HepG2 (cell line): Measurements from ENCODE around the gene HSD17B2. TPM values are rescaled to one million over a fixed set of nuclear protein-coding genes. Genes with fewer than 3 reads are reported as not detected.

Experiments
- ARID3A ChIP-seq: IDR thresholded peaks from 2 replicates; pipeline ENCODE4 v1.6.1; 2012; ENCODE audit warnings: low read depth, low read length, improper control_type of control experiment
- CAMTA2 ChIP-seq: sonication (generic); formaldehyde crosslinking; IDR thresholded peaks from 2 replicates; pipeline ENCODE4 v1.4.0; 2020; ENCODE audit warnings: mild to moderate bottlenecking, missing genetic modification reagents, borderline replicate concordance
- CREM ChIP-seq, 2 experiments: sonication (generic) in 1 of 2; formaldehyde crosslinking in 1 of 2; IDR thresholded peaks; 2 replicates each; pipeline versions ENCODE4 v1.4.0 to v1.6.1; 2016 to 2020; ENCODE audit warnings: antibody characterized with exemption in 1 of 2, mild to moderate bottlenecking in 1 of 2, missing genetic modification reagents in 1 of 2
- DNMT3B ChIP-seq: conservative IDR thresholded peaks from 2 replicates; pipeline ENCODE4 v1.6.1; 2016; ENCODE audit warnings: missing biosample characterization, control low read depth
- HDAC1 ChIP-seq: sonication (generic); formaldehyde crosslinking; IDR thresholded peaks from 2 replicates; pipeline ENCODE4 v1.5.1; 2020; ENCODE audit warnings: mild to moderate bottlenecking, missing genetic modification reagents
- HES4 ChIP-seq: sonication (generic); formaldehyde crosslinking; IDR thresholded peaks from 2 replicates; pipeline ENCODE4 v1.9.0; 2021; ENCODE audit warnings: mild to moderate bottlenecking, missing genetic modification reagents, borderline replicate concordance
- ISX ChIP-seq: sonication (generic); formaldehyde crosslinking; conservative IDR thresholded peaks from 2 replicates; pipeline ENCODE4 v1.5.0; 2020; ENCODE audit warnings: missing genetic modification reagents
- MNT ChIP-seq: fragments of 450-650 bp; IDR thresholded peaks from 2 replicates; pipeline ENCODE4 v1.6.1; 2016
- POGK ChIP-seq: sonication (generic); formaldehyde crosslinking; conservative IDR thresholded peaks from 2 replicates; pipeline ENCODE4 v1.8.0; 2022; ENCODE audit warnings: mild to moderate bottlenecking, moderate library complexity, missing genetic modification reagents
- RFX3 ChIP-seq: IDR thresholded peaks from 2 replicates; pipeline ENCODE4 v1.6.1; 2016; ENCODE audit warnings: missing biosample characterization, missing genetic modification reagents
- RORA ChIP-seq: sonication (generic); formaldehyde crosslinking; IDR thresholded peaks from 2 replicates; pipeline ENCODE4 v1.5.0; 2020; ENCODE audit warnings: mild to moderate bottlenecking, missing genetic modification reagents, moderate library complexity
- SOX6 ChIP-seq, 2 experiments: fragments of 450-650 bp in 1 of 2; sonication (generic) in 1 of 2; formaldehyde crosslinking in 1 of 2; IDR thresholded peaks; 2 replicates each; pipeline versions ENCODE4 v1.4.0 to v1.6.1; 2017 to 2020; ENCODE audit warnings: antibody characterized with exemption in 1 of 2, mild to moderate bottlenecking in 1 of 2, missing genetic modification reagents in 1 of 2
- TARDBP ChIP-seq: sonication (generic); formaldehyde crosslinking; IDR thresholded peaks from 2 replicates; pipeline ENCODE4 v1.8.0; 2022; ENCODE audit warnings: mild to moderate bottlenecking, missing genetic modification reagents
- THAP8 ChIP-seq: sonication (generic); formaldehyde crosslinking; IDR thresholded peaks from 2 replicates; pipeline ENCODE4 v1.5.1; 2020; ENCODE audit warnings: missing genetic modification reagents, mild to moderate bottlenecking, borderline replicate concordance
- U2AF1 ChIP-seq: fragments of 200-400 bp; formaldehyde crosslinking; optimal IDR thresholded peaks from 2 replicates; pipeline ENCODE3; 2017; ENCODE audit warnings: mild to moderate bottlenecking, low read depth, low read length
- ZFP36L2 ChIP-seq: sonication (generic); formaldehyde crosslinking; IDR thresholded peaks from 2 replicates; pipeline ENCODE4 v1.4.0; 2020; ENCODE audit warnings: missing genetic modification reagents
- ZNF234 ChIP-seq: sonication (generic); formaldehyde crosslinking; conservative IDR thresholded peaks from 2 replicates; pipeline ENCODE4 v1.5.1; 2020; ENCODE audit warnings: mild to moderate bottlenecking, missing genetic modification reagents
- ZNF337 ChIP-seq: sonication (generic); formaldehyde crosslinking; IDR thresholded peaks from 2 replicates; pipeline ENCODE4 v1.5.1; 2020; ENCODE audit warnings: missing genetic modification reagents, low read depth, mild to moderate bottlenecking, borderline replicate concordance
- ZNF468 ChIP-seq: sonication (generic); formaldehyde crosslinking; IDR thresholded peaks from 2 replicates; pipeline ENCODE4 v1.8.0; 2022; ENCODE audit warnings: mild to moderate bottlenecking, moderate library complexity, missing genetic modification reagents
- ZNF678 ChIP-seq: sonication (generic); formaldehyde crosslinking; IDR thresholded peaks from 2 replicates; pipeline ENCODE4 v1.4.0; 2020; ENCODE audit warnings: mild to moderate bottlenecking, missing genetic modification reagents
- ZNF724P ChIP-seq: sonication (generic); formaldehyde crosslinking; IDR thresholded peaks from 2 replicates; pipeline ENCODE4 v1.8.0; 2022; ENCODE audit warnings: missing genetic modification reagents, borderline replicate concordance
- polyA plus RNA-seq, 8 experiments: library from polyadenylated mRNA; depleted of rRNA in 3 of 8; stranded (reverse) in 7 of 8; unstranded in 1 of 8; fragments of >200 nt; fragmentation: Illumina TruSeq in 4 of 8; extraction: Trizol in 4 of 8; gene quantifications; 2 replicates each; pipeline versions ENCODE4 v1.2.1 to v1.2.3, GENCODE V29; 2011 to 2016; ENCODE audit warnings: low read depth in 4 of 8, missing spikeins in 1 of 8, mixed read lengths in 1 of 8; ENCODE audit not compliant: insufficient read depth in 1 of 8
- total RNA-seq, 5 experiments: library from RNA; depleted of rRNA; stranded (reverse); fragments of >200 nt; fragmentation: Illumina TruSeq; extraction: Trizol; gene quantifications; 2 replicates each; pipeline ENCODE4 v1.2.3, GENCODE V29; 2016; ENCODE audit warnings: low read depth in 1 of 5

HSD17B2 gene
- total and polyA plus RNA-seq, 2 of the 13 experiments (the other 11 are each of a cell fraction or from before 2014, with no cell fraction given) = 26.3 to 69.3 TPM

GRCh38 chr16:82067042-82067803 is 32.2 kb downstream of the HSD17B2 start (continued):
- TF ChIP-seq POGK (CRISPR knock-in tag) (no peak), ZFP36L2 (no peak), CREM (IDR thresholded peaks at IDR 0.05) (peak; percentile 33; the same call in 1 of the 2 replicates), CREM (CRISPR knock-in tag; IDR thresholded peaks at IDR 0.05) (no peak), MNT (no peak), ARID3A (peak; percentile 48; the same call in 1 of the 2 replicates), HES4 (CRISPR knock-in tag) (no peak), SOX6 (IDR thresholded peaks at IDR 0.05) (no peak), SOX6 (CRISPR knock-in tag; IDR thresholded peaks at IDR 0.05) (peak; percentile 80; the same call in 1 of the 2 replicates), HDAC1 (CRISPR knock-in tag) (no peak), ZNF234 (CRISPR knock-in tag) (no peak), RORA (no peak), TARDBP (peak; percentile 45; the same call in 1 of the 2 replicates), CAMTA2 (CRISPR knock-in tag) (no peak), THAP8 (CRISPR knock-in tag) (no peak), ISX (CRISPR knock-in tag) (no peak), ZNF724P (CRISPR knock-in tag) (no peak), ZNF337 (no peak), ZNF678 (no peak), RFX3 (no peak), DNMT3B (no peak), U2AF1 (no peak), ZNF468 (CRISPR knock-in tag) (no peak)
